Heart right ventricle (tissue), 16 donors: Measurements from ENCODE around the gene CHCHD4. TPM values are rescaled to one million over a fixed set of nuclear protein-coding genes. Genes with fewer than 3 reads are reported as not detected.

Source experiments
- ATAC-seq, 8 donors: fragments of 200-7000 bp; cut with Tn5 transposase; one replicate each; pipeline ENCODE4 v1.9.1; 2020; ENCODE audit warnings: mild to moderate bottlenecking in 8 of 8, moderate library complexity in 8 of 8, moderate number of reproducible peaks in 1 of 8
- DNase-seq, 2 donors: peaks; one replicate each; pipeline ENCODE4 v3.0.0-alpha.2; 2020
- H3K27ac ChIP-seq, 10 donors: fragments of 200-600 bp; sonication (generic) in 2 of 10; one replicate each; pipeline versions ENCODE4 v1.5.0 to v1.8.0; 2020 to 2022; ENCODE audit warnings: mild to moderate bottlenecking in 3 of 10
- H3K27me3 ChIP-seq, 7 donors: fragments of 200-600 bp; one replicate each; pipeline ENCODE4 v1.8.0; 2021 to 2022; ENCODE audit warnings: mild to moderate bottlenecking in 2 of 7
- H3K36me3 ChIP-seq, 9 donors: fragments of 200-600 bp; sonication (generic) in 1 of 9; one replicate each; pipeline versions ENCODE4 v1.5.0 to v1.8.0; 2020 to 2022; ENCODE audit warnings: mild to moderate bottlenecking in 2 of 9
- H3K4me1 ChIP-seq, 9 donors: fragments of 200-600 bp; sonication (generic) in 1 of 9; one replicate each; pipeline versions ENCODE4 v1.5.0 to v1.8.0; 2020 to 2022; ENCODE audit warnings: mild to moderate bottlenecking in 4 of 9
- H3K4me3 ChIP-seq, 10 donors: fragments of 200-600 bp; sonication (generic) in 2 of 10; one replicate each; pipeline versions ENCODE4 v1.5.0 to v1.8.0; 2020 to 2022; ENCODE audit warnings: mild to moderate bottlenecking in 7 of 10, moderate library complexity in 2 of 10
- H3K9me3 ChIP-seq, 11 donors: fragments of 200-600 bp in 10 of 11; sonication (generic) in 2 of 11; one replicate each; pipeline versions ENCODE4 v1.5.0 to v1.8.0; 2013 to 2022; ENCODE audit warnings: mild to moderate bottlenecking in 2 of 11, control low read depth in 1 of 11, moderate library complexity in 1 of 11
- WGBS, 2 donors: extraction: QIAGEN DNeasy Blood & Tissue Kit; methylation state at CpG; one replicate each; pipeline ENCODE4 v1.1.7; 2013; ENCODE audit warnings: inconsistent platforms in 1 of 2; 5-methylcytosine and 5-hydroxymethylcytosine counted together
- intact Hi-C, 10 donors: fragments of 100-400 bp; cut with DNase I; formaldehyde crosslinking; loops; one replicate each; pipeline versions ENCODE4 v1.11.1 to v1.14.2; 2022
- polyA plus RNA-seq, 2 donors: library from polyadenylated mRNA; stranded (reverse); fragments of 200-250 nt; gene quantifications; one replicate each; pipeline ENCODE4 v1.2.3, GENCODE V29; 2013
- total RNA-seq, 10 donors: library from RNA; stranded (reverse); fragmentation: NEBNext Ultra II Directional in 3 of 10; extraction: Animal tissue kit (Norgen Biotek cat#: 25700) in 3 of 10; gene quantifications; one replicate each; pipeline versions ENCODE4 v1.2.1 to v1.2.4, GENCODE V29; 2021 to 2023
- TF ChIP-seq, protein P1 (sequence below), 9 donors: fragments of 200-600 bp; sonication (generic) in 2 of 9; IDR thresholded peaks; one replicate each; pipeline versions ENCODE4 v1.5.0 to v1.8.0; 2021 to 2022; ENCODE audit warnings: antibody characterized with exemption in 9 of 9, mild to moderate bottlenecking in 5 of 9, moderate library complexity in 1 of 9
- donor health status: Arrhythmogenic right ventricular cardiomyopathy.
- donor health status: ischemic (EF 13 %, LVEDD 7.1; RV severe dilation, severe dysfunction).
- donor health status: healthy with polysubstance abuse.
- donor health status: DM: no; HTN: yes; CAD: no.
- donor health status: DM: no; HTN: no; CAD: no.
- donor health status: ischemic (EF 25% LVEDD 6.9; RV normal size, moderate dysfunction).
- donor health status: ischemic (EF 25% LVEDD 5.7; RV mildly dilated, moderate dysfunction).
- donor health status: healthy.
- donor health status: DM: yes; HTN: yes; CAD: no.
- donor health status: Ischemic cardiomyopathy.
- donor health status: ischemic (EF 35%, LVEDD 5.7; RV mildly dilated, moderate dysfunction).
- donor health status: nonischemic (EF 11% LVEDD 7.7; RV severe dilation, severe dysfunction).
- donor health status: DM: yes; HTN: yes; CAD: no.
- donor health status: PGD.
- donor health status: ischemic (EF 29% LVEDD 5.4; RV normal size, mild dysfunction).
- donor health status: nonischemic (EF 23%, LVEDD 6.1; RV moderate dilation, normal function).

Gene CHCHD4
- total and polyA plus RNA-seq, 12 donors = 18.0 to 37.2 (median 26.6) TPM

DNA sequence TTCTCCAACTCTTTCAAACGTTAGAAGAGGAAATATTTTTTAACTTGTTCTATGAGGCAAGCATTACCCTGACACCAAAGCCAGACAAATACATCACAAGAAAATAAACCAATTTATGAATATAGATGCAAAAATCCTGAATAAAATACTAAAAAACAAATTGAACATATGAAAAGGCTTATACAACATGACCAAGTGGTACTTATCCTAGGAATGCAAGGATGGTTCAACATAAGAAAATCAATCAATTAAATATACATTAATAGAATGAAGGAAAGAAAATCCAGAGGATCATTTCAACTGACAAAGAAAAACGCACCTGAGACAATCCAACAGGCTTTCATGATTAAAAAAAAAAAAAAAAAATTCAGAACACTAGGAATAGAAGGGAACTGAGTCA lies 36.6 kb upstream of the CHCHD4 start:
- ATAC-seq (no peak), DNase-seq (no peak)
- no peak overlapping the region for H3K4me3 ChIP-seq
- no peaks in the 10 kb centered on the region for H3K27me3 ChIP-seq
- peaks cover 9 to 100% (median 95%) of the 10 kb centered on the region in 9 donors for H3K36me3 ChIP-seq
- intact Hi-C loops = no loop called here
- 93 to 94% methylated on average over 2 of the region's 2 CpGs for WGBS, 2 donors
- TF ChIP-seq, protein P1, sequence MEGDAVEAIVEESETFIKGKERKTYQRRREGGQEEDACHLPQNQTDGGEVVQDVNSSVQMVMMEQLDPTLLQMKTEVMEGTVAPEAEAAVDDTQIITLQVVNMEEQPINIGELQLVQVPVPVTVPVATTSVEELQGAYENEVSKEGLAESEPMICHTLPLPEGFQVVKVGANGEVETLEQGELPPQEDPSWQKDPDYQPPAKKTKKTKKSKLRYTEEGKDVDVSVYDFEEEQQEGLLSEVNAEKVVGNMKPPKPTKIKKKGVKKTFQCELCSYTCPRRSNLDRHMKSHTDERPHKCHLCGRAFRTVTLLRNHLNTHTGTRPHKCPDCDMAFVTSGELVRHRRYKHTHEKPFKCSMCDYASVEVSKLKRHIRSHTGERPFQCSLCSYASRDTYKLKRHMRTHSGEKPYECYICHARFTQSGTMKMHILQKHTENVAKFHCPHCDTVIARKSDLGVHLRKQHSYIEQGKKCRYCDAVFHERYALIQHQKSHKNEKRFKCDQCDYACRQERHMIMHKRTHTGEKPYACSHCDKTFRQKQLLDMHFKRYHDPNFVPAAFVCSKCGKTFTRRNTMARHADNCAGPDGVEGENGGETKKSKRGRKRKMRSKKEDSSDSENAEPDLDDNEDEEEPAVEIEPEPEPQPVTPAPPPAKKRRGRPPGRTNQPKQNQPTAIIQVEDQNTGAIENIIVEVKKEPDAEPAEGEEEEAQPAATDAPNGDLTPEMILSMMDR (IDR thresholded peaks at IDR 0.05) = no peak
- H3K9me3 ChIP-seq = peaks cover 0 to 21% (median 11%) of the 10 kb centered on the region in 11 donors
- no peak overlapping the region for H3K27ac ChIP-seq
- no peaks in the 10 kb centered on the region for H3K4me1 ChIP-seq

GRCh38 chr3:14159426-14159825 lies 34.8 kb upstream of the CHCHD4 start:
- Histone ChIP-seq H3K27me3 (no peaks in the 10 kb centered on the region), H3K4me1 (no peaks in the 10 kb centered on the region), H3K4me3 (no peak overlapping the region), H3K27ac (no peak overlapping the region), H3K36me3 (peaks cover 9 to 99% (median 87%) of the 10 kb centered on the region in 9 donors), H3K9me3 (peaks cover 0 to 21% (median 11%) of the 10 kb centered on the region in 11 donors)
- no peak for DNase-seq
- TF ChIP-seq, protein P1 (IDR thresholded peaks at IDR 0.05) = no peak
- WGBS, 2 donors = 98 to 99% methylated on average over 8 of the region's 8 CpGs
- ATAC-seq = no peak
- intact Hi-C loops = no loop called here

DNA sequence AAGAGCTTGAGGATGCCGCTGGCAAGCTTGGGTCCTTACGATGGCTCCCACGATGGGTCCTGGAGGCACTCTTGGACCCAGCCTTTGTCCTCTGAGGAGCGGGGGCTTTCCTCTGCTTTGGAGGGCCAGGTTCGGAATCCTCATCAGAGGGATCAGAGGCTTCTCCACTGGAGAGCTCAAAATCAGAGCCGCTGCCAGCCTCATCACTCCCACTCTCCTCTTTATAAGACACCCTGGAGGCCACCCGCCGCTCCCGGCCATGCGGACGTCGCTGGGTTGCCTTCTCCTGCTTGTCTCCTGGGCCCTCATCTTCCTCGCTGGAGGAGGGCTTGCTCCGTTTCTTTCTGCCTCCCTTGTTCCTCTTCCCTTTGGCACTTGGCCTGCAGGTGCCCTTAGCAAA lies 33.7 kb upstream of the CHCHD4 start:
- WGBS, 2 donors = 92 to 98% methylated on average over 14 of the region's 14 CpGs
- H3K4me1 ChIP-seq = no peaks in the 10 kb centered on the region

DNA sequence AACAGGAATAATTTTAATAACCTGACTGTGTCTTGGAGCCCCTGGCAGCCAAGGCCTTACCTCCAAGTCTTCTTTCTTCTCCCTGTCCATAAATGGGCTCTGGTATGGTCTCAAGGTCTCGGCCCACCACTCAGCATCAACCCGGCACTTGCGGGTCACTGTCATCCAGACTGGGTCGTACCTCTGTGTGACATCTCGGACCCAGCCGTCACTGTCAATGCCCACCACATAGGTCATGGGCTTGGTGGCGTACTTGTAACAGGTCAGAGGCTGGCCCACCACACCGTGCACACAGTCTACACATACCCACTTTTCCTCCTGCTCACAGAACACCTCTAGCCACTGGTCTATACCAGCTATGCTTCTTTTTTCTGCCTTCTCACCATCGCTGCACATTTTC lies 33.3 kb upstream of the CHCHD4 start:
- Histone ChIP-seq H3K27ac (no peak overlapping the region), H3K4me3 (no peak overlapping the region), H3K36me3 (peaks cover 9 to 98% (median 72%) of the 10 kb centered on the region in 9 donors), H3K4me1 (no peaks in the 10 kb centered on the region), H3K27me3 (no peaks in the 10 kb centered on the region), H3K9me3 (peaks cover 0 to 20% (median 11%) of the 10 kb centered on the region in 11 donors)
- intact Hi-C loops = no loop called here
- DNase-seq (no peak), ATAC-seq (no peak)
- TF ChIP-seq, protein P1 (IDR thresholded peaks at IDR 0.05) = no peak
- WGBS, 2 donors = 97 to 99% methylated on average over 9 of the region's 9 CpGs

More for the DNA sequence above, 33.7 kb upstream of the CHCHD4 start:
- ATAC-seq = no peak
- no peak for DNase-seq
- intact Hi-C loops = no loop called here
- H3K27me3 ChIP-seq = no peaks in the 10 kb centered on the region
- no peak overlapping the region for H3K27ac ChIP-seq
- H3K9me3 ChIP-seq = peaks cover 0 to 21% (median 11%) of the 10 kb centered on the region in 11 donors
- peaks cover 9 to 98% (median 76%) of the 10 kb centered on the region in 9 donors for H3K36me3 ChIP-seq
- no peak overlapping the region for H3K4me3 ChIP-seq
- TF ChIP-seq, protein P1 (IDR thresholded peaks at IDR 0.05) = no peak
